Stimulated activated CD8-positive, alpha-beta memory T cell treated with anti-CD3 and anti-CD28 coated beads, Interleukin-7, amount 100 ng/mL, for 4 hours (primary cell): ENCODE measurements around the gene PABPC5.

Experiments used
- DNase-seq, 2 donors: peaks; one replicate each; pipeline ENCODE4 v3.0.0-alpha.2; 2020; ENCODE audit warnings: low read depth in 2 of 2

PABPC5 gene

DNA sequence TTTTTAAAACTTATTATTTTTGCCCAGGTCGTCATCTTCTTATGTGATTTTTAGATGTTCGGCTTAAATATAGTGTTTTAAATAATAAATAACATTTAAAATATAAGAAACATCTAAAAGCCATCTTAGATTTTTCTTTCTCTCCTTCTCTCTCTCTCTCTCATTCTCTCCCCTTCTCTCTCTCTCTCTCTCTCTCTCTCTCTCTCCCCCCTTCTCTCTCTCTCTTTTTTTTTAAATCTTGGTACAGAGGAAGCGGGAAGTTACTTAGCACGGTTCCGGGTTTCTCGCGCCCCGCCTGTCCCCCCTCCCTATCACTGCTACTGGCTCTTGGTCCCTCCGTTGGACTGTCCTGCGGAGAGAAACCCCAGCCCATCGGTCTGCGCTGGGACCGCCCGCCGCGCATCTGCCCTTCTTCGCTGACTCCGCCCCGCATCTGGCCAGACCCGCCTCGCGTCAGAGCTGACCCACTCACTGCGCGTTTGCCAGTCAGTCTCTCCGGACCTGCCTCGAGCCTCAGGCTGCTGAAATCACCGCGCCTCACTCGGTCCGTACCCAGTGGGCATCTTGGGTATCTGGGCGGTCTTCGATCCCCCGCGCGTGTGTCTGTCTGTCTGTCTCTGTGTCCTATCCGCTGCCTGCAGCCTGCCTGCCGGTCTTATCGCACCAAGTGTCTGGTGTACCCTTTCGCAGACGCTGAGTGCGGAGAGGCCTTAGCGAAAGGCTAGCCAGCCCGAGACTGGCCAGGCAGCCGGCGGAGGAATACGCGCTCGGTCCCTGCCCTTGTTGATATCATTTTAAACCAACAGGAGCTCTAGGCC lies at the start of gene PABPC5:
PABPC5 (plus strand) TSS at position 489 of the 818 bp plus-strand sequence. CDS start 739 bp downstream, outside the sequence.
- DNase-seq, result no peak

DNA sequence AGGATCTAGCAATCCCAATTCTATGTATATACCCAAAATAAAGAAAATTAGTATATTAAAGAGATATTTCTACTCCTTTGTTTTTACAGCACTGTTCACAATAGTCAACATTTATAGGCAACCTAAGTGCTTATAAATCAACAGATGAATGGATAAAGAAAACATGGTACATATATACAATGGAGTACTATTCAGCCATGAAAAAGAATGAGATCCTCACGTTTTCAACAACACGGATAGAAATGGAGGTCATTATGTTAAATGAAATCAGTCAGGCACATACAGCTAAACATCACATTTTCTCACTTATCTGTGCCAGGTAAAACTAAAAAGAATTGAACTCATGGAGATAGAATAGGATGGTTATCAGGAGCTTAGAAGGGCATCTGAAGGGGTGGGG lies 45.6 kb upstream of the PABPC5 start:
- DNase-seq, result no peak

DNA sequence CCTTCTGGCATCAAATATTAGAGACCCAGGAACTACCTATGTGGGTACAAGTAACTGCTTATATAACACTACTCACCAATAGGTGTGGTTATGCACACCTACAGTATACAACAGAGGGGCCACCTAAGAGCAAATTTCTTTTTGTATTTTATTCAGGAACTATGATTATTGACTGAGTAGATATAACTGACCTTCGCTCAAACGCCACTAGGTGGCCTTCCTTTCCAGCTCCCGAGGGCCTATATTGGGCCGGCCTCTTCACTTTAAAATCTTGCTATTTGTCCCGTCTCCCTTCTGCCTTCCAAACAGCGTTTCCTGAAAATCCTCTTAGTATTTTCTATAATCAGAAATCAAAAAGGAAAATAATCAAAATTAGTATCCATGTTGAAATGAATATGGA lies 19.9 kb upstream of the PABPC5 start:
- no peak for DNase-seq

DNA sequence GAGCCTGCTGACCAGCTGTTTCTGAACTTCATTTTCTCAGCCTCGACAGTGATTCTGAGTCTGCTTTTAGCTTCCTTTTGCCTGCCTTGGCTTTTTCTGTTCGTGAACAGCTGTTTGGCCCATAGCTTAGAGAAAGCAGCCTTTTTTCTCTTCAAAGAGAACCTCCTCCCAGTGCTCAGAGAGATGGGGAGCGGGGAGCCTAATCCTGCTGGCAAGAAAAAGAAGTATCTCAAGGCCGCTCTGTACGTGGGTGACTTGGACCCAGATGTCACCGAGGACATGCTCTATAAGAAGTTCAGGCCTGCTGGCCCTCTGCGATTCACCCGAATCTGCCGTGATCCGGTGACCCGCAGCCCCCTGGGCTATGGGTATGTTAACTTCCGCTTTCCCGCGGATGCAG lies 756 bp downstream of the PABPC5 start:
- no peak for DNase-seq
